GM12878 (cell line): ENCODE measurements around the gene EHD4. TPM values are rescaled to one million over a fixed set of nuclear protein-coding genes. Genes with fewer than 3 reads are reported as not detected.

ENCODE experiments used
- ATAC-seq: fragments of 200-7000 bp; cut with Tn5 transposase; 3 replicates; pipeline ENCODE4 v1.9.1; 2020; ENCODE audit warnings: mild to moderate bottlenecking, moderate library complexity
- BruUV-seq: library from RNA; stranded (reverse); fragments of 400-500 nt; replicated peaks from 2 replicates; lab custom pipeline; 2021; lab: Mats Ljungman, UMichigan
- CTCF ChIA-PET: fragments of 300-600 bp; sonication (Branson Sonifier 250); formaldehyde crosslinking; extraction: SDS; loops from one replicate; lab custom pipeline; 2021; ENCODE audit warnings: inconsistent platforms; lab: Yijun Ruan, JAX
- POLR2A ChIA-PET: fragments of 350-600 bp; formaldehyde crosslinking; extraction: SDS; loops from one replicate; lab custom pipeline; 2021; ENCODE audit warnings: inconsistent platforms; lab: Charles Lee
- RAD21 ChIA-PET: fragments of 300-600 bp; sonication (Branson Sonifier 250); formaldehyde crosslinking; loops from one replicate; lab custom pipeline; 2023; ENCODE audit warnings: antibody characterized with exemption; ENCODE audit not compliant: unreplicated experiment; lab: Charles Lee
- SMC1A ChIA-PET: fragments of 300-600 bp; sonication (Branson Sonifier 250); formaldehyde crosslinking; loops from one replicate; lab custom pipeline; 2023; ENCODE audit not compliant: unreplicated experiment, uncharacterized antibody; lab: Charles Lee
- DNase-seq: peaks from one replicate; pipeline ENCODE4 v3.0.0-alpha.2; 2011; ENCODE audit warnings: low read depth, low spot score
- FAIRE-seq: peaks from 3 replicates; lab custom pipeline; 2011; peaks lifted over from hg19 to GRCh38; lab: Jason Lieb, UNC
- H2AFZ ChIP-seq: 2 replicates; pipeline ENCODE4 v1.6.0; 2011; ENCODE audit warnings: low read depth, low read length, control low read depth; ENCODE audit not compliant: control insufficient read depth
- H3K27ac ChIP-seq: 2 replicates; pipeline ENCODE4 v1.5.1; 2011; ENCODE audit warnings: control low read depth; ENCODE audit not compliant: control insufficient read depth, insufficient read depth
- H3K27me3 ChIP-seq, 2 experiments: replicated peaks in 1 of 2; 2 replicates each; pipeline versions ENCODE4 v1.6.0 to v1.6.1; 2011; ENCODE audit warnings: low read length in 1 of 2; ENCODE audit not compliant: control insufficient read depth in 2 of 2, insufficient read depth in 2 of 2
- H3K36me3 ChIP-seq, 2 experiments: 2 replicates each; pipeline ENCODE4 v1.5.1; 2011; ENCODE audit warnings: low read length in 1 of 2; ENCODE audit not compliant: control insufficient read depth in 2 of 2, insufficient read depth in 2 of 2
- H3K4me1 ChIP-seq: 2 replicates; pipeline ENCODE4 v1.6.1; 2011; ENCODE audit warnings: mild to moderate bottlenecking, low read length, moderate library complexity, mixed read lengths; ENCODE audit not compliant: control insufficient read depth, insufficient read depth
- H3K4me2 ChIP-seq: 2 replicates; pipeline ENCODE4 v1.6.0; 2011; ENCODE audit warnings: control low read depth; ENCODE audit not compliant: control insufficient read depth, insufficient read depth
- H3K4me3 ChIP-seq: fragments of 200-600 bp; sonication (generic); 2 replicates; pipeline ENCODE4 v1.5.1; 2016
- H3K79me2 ChIP-seq: 2 replicates; pipeline ENCODE4 v1.6.0; 2011; ENCODE audit warnings: low read length; ENCODE audit not compliant: control insufficient read depth, insufficient read depth
- H3K9ac ChIP-seq: 2 replicates; pipeline ENCODE4 v1.8.0; 2011; ENCODE audit warnings: low read length, control low read depth, mixed read lengths; ENCODE audit not compliant: control insufficient read depth, insufficient read depth
- H3K9me3 ChIP-seq: replicated peaks from 3 replicates; pipeline ENCODE4 v1.5.1; 2011; ENCODE audit warnings: mild to moderate bottlenecking, low read length; ENCODE audit not compliant: control insufficient read depth, insufficient read depth
- H4K20me1 ChIP-seq: 2 replicates; pipeline ENCODE4 v1.6.0; 2011; ENCODE audit not compliant: control insufficient read depth, insufficient read depth
- NFXL1 ChIP-seq: fragments of 450-650 bp; IDR thresholded peaks from 2 replicates; pipeline ENCODE4 v1.6.1; 2017; ENCODE audit warnings: antibody characterized with exemption, mild to moderate bottlenecking, borderline replicate concordance
- PBX3 ChIP-seq: IDR thresholded peaks from 2 replicates; pipeline ENCODE4 v1.6.1; 2011; ENCODE audit warnings: mild to moderate bottlenecking, low read depth, low read length, moderate library complexity; ENCODE audit not compliant: insufficient replicate concordance
- POLR2A ChIP-seq: IDR thresholded peaks from 2 replicates; pipeline ENCODE4 v1.6.1; 2011; ENCODE audit warnings: low read depth, mild to moderate bottlenecking, low read length
- RAD51 ChIP-seq: fragments of 450-650 bp; IDR thresholded peaks from 2 replicates; pipeline ENCODE4 v1.6.1; 2016; ENCODE audit warnings: moderate library complexity, mild to moderate bottlenecking, inconsistent platforms
- RFX5 ChIP-seq: IDR thresholded peaks from 2 replicates; pipeline ENCODE4 v1.6.1; 2011; ENCODE audit warnings: low read depth, low read length, improper control_type of control experiment
- YY1 ChIP-seq: IDR thresholded peaks from 2 replicates; pipeline ENCODE4 v1.6.1; 2011; ENCODE audit warnings: low read depth, mild to moderate bottlenecking, low read length
- WGBS: methylation state at CpG from one replicate; pipeline ENCODE4 v1.1.6; 2016; ENCODE audit warnings: low lambda C conversion rate; ENCODE audit not compliant: insufficient replicate concordance, insufficient coverage; ENCODE audit errors: missing lambda C conversion rate; 5-methylcytosine and 5-hydroxymethylcytosine counted together
- in situ Hi-C: fragments of 300-500 bp; cut with MboI; formaldehyde crosslinking; loops from 9 replicates; pipeline ENCODE4 v1.14.3; 2018; ENCODE audit warnings: mixed read lengths
- intact Hi-C: fragments of 100-400 bp; cut with micrococcal nuclease; formaldehyde crosslinking; loops from one replicate; pipeline ENCODE4 v1.14.2; 2022; ENCODE audit not compliant: unreplicated experiment
- polyA plus RNA-seq, 11 experiments: library from polyadenylated mRNA; depleted of rRNA in 4 of 11; unstranded in 6 of 11; stranded (reverse) in 5 of 11; fragments of >200 nt; fragmentation: Nextera tagmentation in 4 of 11; fragmentation: Illumina TruSeq in 1 of 11; extraction: Ambion mirVana in 4 of 11; extraction: Trizol in 1 of 11; gene quantifications; 1 replicate in 1 of 11; 2 replicates in 10 of 11; pipeline versions ENCODE4 v1.2.1 to v1.2.3, GENCODE V29; 2011 to 2016; ENCODE audit warnings: inconsistent platforms in 2 of 11, missing spikeins in 2 of 11, low read depth in 1 of 11
- total RNA-seq, 4 experiments: library from RNA; depleted of rRNA in 3 of 4; stranded (reverse); fragments of >200 nt in 3 of 4; fragmentation: Illumina TruSeq in 1 of 4; extraction: Trizol in 1 of 4; gene quantifications; 2 replicates each; pipeline versions ENCODE4 v1.2.1 to v1.2.3, GENCODE V29; 2013 to 2021

Gene EHD4
- total and polyA plus RNA-seq, 10 of the 15 experiments (the other 5 are each of a cell fraction or from before 2014, with no cell fraction given), result 4.2 to 62.9 (median 44.7) TPM

- H3K9me3 ChIP-seq, result no peaks in the 10 kb centered on the region
- TF ChIP-seq YY1 (no peak), NFXL1 (no peak), POLR2A (no peak), RFX5 (no peak), PBX3 (no peak), RAD51 (no peak)
- TF ChIP-seq, all 136 proteins: peak for 0
- ATAC-seq (no peak), FAIRE-seq (peak; percentile 31), DNase-seq (no peak)
- H3K4me3 ChIP-seq, result 0 out of 2 replicates have a peak overlapping the region, but pooled peaks have one; percentile 3
- ChIA-PET RAD21 (interaction anchor here (1.2 to 2.8 kb wide), 5 partner anchors 16 to 163 kb away, joined by 3 to 18 read pairs (median 7); no protein-coding TSS in a partner anchor), CTCF (interaction anchor here (0.9 to 2.8 kb wide), 8 partner anchors 9 to 163 kb away, joined by 3 to 16 read pairs (median 4); partner anchors contain the start of gene MAPKBP1), POLR2A (interaction anchor here (2.1 to 4.5 kb wide), 2 partner anchors 18 to 35 kb away, joined by 8 to 42 read pairs; partner anchors contain the start of gene EHD4), SMC1A (interaction anchor here (0.9 to 12.1 kb wide), 7 partner anchors 13 to 42 kb away, joined by 3 to 179 read pairs (median 7); partner anchors contain the start of gene EHD4)
- peak overlapping the region; percentile 58 for H3K4me2 ChIP-seq
- H2AFZ ChIP-seq, result no peak overlapping the region
- 99% methylated on average over 3 of the region's 3 CpGs for WGBS
- in situ Hi-C loops (no loop called here), intact Hi-C loops (no loop called here)
- no peak overlapping the region for H3K9ac ChIP-seq
- peaks cover 10 to 38% of the 10 kb centered on the region in 2 experiments for H3K36me3 ChIP-seq
- no TSS peak for BruUV-seq
- H3K27me3 ChIP-seq, result no peaks in the 10 kb centered on the region
- H3K4me1 ChIP-seq, result peaks cover 36% of the 10 kb centered on the region
- peak overlapping the region; percentile 56 for H3K27ac ChIP-seq
- H4K20me1 ChIP-seq, result no peaks in the 10 kb centered on the region
- H3K79me2 ChIP-seq, result peaks cover 27% of the 10 kb centered on the region
Observed at GRCh38 chr15:41936155-41936554, 36.2 kb downstream of the EHD4 start.
